Vagina (tissue), 2 donors: Measurements from ENCODE around the gene RIPOR3.

Experiments
- POLR2A ChIP-seq, 2 donors: fragments of 450-650 bp; IDR thresholded peaks; one replicate each; pipeline ENCODE4 v1.6.1; 2017; ENCODE audit warnings: antibody characterized with exemption in 2 of 2, mild to moderate bottlenecking in 2 of 2, moderate library complexity in 2 of 2
- TF ChIP-seq, protein P1 (sequence below), 3 experiments: fragments of 450-650 bp in 2 of 3; fragments of 200-600 bp in 1 of 3; sonication (generic) in 1 of 3; IDR thresholded peaks; one replicate each; pipeline ENCODE4 v1.5.1; 2017 to 2019; ENCODE audit warnings: antibody characterized with exemption in 3 of 3, mild to moderate bottlenecking in 2 of 3, moderate library complexity in 2 of 3

- TF ChIP-seq, protein P1, sequence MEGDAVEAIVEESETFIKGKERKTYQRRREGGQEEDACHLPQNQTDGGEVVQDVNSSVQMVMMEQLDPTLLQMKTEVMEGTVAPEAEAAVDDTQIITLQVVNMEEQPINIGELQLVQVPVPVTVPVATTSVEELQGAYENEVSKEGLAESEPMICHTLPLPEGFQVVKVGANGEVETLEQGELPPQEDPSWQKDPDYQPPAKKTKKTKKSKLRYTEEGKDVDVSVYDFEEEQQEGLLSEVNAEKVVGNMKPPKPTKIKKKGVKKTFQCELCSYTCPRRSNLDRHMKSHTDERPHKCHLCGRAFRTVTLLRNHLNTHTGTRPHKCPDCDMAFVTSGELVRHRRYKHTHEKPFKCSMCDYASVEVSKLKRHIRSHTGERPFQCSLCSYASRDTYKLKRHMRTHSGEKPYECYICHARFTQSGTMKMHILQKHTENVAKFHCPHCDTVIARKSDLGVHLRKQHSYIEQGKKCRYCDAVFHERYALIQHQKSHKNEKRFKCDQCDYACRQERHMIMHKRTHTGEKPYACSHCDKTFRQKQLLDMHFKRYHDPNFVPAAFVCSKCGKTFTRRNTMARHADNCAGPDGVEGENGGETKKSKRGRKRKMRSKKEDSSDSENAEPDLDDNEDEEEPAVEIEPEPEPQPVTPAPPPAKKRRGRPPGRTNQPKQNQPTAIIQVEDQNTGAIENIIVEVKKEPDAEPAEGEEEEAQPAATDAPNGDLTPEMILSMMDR (IDR thresholded peaks at IDR 0.05) = no peak
- TF ChIP-seq POLR2A (IDR thresholded peaks at IDR 0.05) = no peak
Measured at GRCh38 chr20:50688256-50688975, 2.9 kb downstream of the RIPOR3 start.
